Esophagus muscularis mucosa (tissue), 3 donors: ENCODE measurements around the gene IGFBP6.

Source experiments
- POLR2A ChIP-seq: fragments of 450-650 bp; IDR thresholded peaks from one replicate; pipeline ENCODE4 v1.6.1; 2017; ENCODE audit warnings: antibody characterized with exemption, moderate library complexity, mild to moderate bottlenecking, low read depth
- TF ChIP-seq, protein P1 (sequence below), 3 experiments: fragments of 200-600 bp in 2 of 3; fragments of 450-650 bp in 1 of 3; sonication (generic) in 2 of 3; IDR thresholded peaks; one replicate each; pipeline ENCODE4 v1.5.1; 2017 to 2019; ENCODE audit warnings: antibody characterized with exemption in 3 of 3, mild to moderate bottlenecking in 2 of 3, moderate library complexity in 1 of 3

DNA sequence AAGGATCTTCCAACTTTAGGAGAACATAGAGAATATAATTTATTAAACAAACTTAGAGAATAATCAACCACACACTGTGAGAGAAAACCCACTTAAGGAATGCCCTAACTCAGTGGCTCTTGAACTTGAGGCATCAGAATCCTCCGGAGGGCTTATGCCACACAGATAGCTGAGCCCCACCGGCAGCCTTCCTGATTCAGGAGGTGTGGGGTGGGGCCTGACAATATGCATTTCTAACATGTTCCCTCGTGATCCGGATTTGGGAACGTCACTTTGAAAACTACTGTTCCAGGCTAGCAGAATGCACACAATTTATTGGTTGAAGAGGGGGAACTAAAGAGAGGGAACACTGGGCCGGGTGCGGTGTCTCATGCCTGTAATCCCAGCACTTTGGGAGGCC is 3.8 kb downstream of the IGFBP6 start:
- TF ChIP-seq POLR2A = no peak
- TF ChIP-seq, protein P1, sequence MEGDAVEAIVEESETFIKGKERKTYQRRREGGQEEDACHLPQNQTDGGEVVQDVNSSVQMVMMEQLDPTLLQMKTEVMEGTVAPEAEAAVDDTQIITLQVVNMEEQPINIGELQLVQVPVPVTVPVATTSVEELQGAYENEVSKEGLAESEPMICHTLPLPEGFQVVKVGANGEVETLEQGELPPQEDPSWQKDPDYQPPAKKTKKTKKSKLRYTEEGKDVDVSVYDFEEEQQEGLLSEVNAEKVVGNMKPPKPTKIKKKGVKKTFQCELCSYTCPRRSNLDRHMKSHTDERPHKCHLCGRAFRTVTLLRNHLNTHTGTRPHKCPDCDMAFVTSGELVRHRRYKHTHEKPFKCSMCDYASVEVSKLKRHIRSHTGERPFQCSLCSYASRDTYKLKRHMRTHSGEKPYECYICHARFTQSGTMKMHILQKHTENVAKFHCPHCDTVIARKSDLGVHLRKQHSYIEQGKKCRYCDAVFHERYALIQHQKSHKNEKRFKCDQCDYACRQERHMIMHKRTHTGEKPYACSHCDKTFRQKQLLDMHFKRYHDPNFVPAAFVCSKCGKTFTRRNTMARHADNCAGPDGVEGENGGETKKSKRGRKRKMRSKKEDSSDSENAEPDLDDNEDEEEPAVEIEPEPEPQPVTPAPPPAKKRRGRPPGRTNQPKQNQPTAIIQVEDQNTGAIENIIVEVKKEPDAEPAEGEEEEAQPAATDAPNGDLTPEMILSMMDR (IDR thresholded peaks at IDR 0.05) = no peak
